Right renal pelvis (tissue), 4 donors: Measurements from ENCODE around the gene DNAH11. TPM values are rescaled to one million over a fixed set of nuclear protein-coding genes. Genes with fewer than 3 reads are reported as not detected.
A peak's percentile ranks its signal among the peaks of the same experiment; 100 is the strongest.
"Not testable (repeated sequence)": the region's sequence is repeated elsewhere in the genome, so short reads cannot be mapped to it uniquely, and the experiment has no call there.

Experiments used
- DNase-seq, 4 donors: peaks; one replicate each; pipeline ENCODE4 v3.0.0-alpha.2; 2013; ENCODE audit warnings: low read depth in 4 of 4, low spot score in 3 of 4, missing footprints in 1 of 4
- polyA plus RNA-seq, 4 donors: library from polyadenylated mRNA; unstranded; fragments of 120-200 nt; gene quantifications; one replicate each; pipeline ENCODE4 v1.2.1, GENCODE V29; 2013; ENCODE audit not compliant: insufficient read length in 4 of 4

The DNAH11 gene
- polyA plus RNA-seq, 4 donors, result 1.5 to 2.4 (median 1.9) TPM

DNA sequence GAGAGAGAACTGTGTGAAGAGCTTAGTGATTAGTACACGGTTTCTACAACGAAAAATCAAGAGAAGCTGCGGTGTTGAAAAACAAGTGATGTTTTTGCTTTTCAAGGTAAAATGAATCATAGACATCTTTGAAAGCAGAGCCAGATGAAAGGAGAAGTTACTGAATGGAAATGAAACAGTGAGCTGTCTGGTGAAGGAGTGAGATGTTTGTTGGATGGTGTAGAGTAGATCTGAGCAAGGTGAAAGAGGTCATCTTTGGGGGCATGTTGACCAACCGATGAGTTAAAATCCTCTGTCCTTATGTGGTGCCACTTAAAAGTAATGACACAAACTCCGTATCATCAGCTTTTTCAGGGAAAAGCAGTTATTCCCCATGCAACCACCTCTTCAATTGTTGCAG, 225.4 kb downstream of the DNAH11 start:
- no peak for DNase-seq

DNA sequence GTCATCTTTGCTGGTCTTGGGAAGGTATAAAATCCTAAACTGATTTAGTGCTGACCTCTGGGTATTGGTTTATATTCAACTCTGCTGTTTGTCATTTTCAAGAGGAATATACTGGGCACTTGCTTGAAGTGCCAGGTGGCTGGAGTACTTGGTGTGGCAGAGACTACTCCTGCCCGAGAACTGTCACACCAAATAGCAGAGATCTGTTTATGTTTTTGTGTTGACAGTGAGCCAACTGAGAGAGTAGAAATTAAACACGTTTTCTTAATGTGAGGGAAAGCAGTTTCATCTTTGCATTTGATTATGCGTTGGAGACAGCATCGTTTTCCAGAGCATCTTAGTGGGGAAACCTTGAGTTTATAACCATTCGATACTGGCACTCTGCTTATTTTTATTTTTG, 228.4 kb downstream of the DNAH11 start:
- no peak for DNase-seq

DNA sequence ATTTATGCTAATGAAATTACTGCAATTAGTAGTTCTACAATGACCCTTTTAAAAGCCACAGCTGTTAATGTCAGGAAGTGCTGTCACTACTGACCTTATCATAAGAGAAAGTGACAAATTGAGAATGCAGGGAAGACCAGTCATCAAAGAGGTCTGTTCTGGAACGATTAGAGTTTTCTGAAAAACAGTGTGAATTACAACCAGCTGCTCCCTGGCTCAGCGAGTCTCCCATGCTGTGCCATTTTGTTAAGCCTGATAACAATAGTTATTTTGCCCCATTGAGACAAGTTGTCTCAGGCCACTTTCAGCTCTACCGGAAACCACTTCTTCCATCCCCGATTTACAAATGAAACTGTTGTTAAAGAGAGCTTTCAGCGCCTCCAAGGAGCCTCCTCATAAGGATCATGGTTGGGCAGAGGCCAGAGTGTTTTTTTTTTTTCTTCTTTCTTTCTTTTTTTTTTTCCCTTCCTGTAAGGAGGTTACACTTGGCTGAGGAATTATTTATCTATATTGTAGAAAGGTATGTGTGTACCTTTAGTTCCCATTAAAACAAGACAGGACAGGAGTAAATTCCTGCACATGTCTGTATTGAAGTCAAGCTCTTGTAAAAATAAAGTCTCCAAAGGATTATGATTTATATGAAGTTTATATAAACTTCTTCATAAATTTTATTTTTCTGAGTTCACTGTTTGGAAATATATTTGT, 229.2 kb downstream of the DNAH11 start:
- no peak for DNase-seq

DNA sequence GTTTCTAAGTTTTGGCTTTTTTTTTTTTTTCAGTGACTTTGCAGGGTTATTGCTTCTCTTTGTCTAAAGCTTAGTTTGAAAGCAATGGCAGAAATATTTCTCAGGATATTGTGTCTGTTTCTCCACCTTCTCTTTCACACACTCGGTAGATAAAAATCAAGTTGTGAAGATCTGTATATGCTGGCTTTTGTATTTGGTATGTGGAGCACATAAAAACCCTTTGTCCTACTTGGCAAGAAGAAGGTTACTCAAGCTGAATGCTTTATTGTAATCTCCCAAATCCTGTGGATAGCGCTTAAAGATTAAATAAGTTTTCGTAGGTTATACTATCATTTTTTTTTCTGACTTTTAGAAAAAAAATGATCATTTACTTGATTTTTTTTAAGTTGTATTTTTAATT, 230.5 kb downstream of the DNAH11 start:
- no peak for DNase-seq

DNA sequence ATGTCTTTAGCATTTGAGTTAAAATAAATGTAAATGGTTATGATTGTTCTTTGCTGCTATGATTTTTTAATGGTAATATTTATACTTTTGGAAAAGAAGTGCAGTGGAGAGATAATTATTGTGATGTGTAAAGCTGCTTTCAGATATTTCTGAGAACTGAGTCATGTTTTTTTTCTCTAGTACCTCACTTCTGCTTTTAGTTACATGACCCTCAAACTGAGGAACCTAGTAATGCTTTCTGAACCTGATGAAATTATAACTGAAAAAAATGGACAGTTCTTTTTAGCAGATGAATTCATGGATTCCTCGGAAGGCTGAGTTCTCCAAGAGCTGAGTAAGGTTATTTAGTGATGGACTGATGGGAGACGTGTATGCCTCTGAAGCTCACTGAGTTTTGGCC, 235.1 kb downstream of the DNAH11 start:
- DNase-seq, result no peak

DNA sequence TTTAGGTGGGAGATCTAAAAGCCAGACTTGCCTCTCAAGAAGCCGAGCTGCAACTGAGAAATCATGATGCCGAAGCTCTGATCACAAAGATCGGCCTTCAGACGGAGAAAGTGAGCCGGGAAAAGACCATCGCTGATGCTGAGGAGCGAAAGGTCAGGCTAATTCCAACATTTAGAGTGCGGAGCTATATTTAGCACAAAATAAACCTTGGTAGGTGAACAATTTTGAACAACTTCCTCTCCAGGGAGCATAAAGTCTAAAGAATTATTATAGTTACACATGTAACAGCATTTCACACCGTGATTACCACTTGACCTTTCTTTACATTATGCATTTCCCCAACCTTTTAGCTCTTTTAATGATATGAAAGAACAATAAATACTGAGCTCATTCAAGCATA, 236.1 kb downstream of the DNAH11 start:
- DNase-seq, result no peak

DNA sequence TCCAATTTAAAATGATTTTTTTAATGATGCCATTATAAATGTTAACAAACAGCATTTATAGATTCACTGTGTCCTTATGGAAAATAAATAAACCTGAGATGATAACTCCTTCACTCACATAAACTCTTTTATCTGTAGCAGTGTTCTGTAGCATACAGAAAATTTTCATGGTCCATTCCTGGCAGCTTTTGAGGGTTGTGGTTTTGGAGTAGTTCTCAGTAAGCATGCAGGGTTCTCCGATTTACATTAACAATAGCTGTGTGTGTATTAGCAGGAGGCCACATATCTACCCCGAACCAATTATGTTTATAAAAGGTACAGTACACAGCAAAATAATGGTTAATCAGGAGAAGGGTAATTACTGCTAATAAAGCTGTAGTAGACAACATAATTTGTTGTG, 240.2 kb downstream of the DNAH11 start:
- DNase-seq, result no peak

DNA sequence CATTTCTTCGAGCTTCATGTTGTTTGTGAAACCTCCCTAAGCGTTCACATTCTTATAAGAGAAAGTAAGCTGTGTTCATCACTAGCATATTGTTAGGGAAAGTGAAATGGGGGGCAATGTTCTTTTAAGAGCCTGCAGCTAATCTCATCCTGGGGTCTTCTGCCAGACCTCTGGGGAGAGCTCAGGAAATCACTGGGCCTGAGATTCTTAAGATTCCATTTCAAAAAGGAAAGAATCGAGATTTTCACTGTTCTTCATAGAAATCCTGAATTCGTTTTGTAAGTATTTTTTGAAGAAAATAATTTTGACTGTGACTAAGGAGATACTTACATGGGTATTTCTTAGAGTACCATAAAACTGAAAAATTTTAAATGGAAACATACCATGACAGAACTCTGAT, 242.2 kb downstream of the DNAH11 start:
- no peak for DNase-seq

DNA sequence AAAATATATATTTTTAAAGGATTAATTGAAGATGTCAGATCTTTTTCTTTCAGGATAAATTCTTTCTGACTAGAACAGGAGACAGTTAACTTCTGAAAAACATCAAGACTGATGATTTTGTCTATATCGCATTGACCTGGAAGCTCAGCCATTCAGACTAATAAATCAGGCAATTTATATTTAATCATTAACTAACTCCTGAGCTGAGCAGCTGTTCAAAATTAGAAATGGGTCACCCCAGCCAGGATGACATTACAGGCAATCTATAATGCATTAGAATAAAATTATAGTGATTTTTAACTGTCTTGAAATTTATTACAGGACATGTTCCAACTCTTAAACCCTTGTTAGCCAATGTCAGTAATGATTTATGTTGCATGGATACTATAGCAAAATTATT, 263.0 kb downstream of the DNAH11 start:
- DNase-seq, result no peak

DNA sequence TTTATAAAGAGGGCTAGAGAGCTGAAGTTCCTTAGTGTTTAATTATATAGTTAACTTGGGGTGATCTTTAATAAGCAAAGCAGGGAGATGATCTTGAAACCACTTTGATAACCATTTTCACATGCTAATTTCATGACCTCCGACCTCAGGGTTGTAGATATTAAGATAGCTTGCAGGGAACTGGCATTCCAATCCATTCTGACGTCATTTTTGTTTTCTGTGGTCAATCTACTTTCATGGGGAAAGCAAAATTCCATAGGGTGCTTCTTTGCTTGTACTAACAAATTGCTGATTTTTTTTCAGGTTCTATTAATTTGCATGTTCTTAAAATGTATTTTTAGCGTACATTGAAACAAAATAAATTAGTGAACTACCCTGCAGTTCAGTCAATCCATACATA, 263.5 kb downstream of the DNAH11 start:
- no peak for DNase-seq

DNA sequence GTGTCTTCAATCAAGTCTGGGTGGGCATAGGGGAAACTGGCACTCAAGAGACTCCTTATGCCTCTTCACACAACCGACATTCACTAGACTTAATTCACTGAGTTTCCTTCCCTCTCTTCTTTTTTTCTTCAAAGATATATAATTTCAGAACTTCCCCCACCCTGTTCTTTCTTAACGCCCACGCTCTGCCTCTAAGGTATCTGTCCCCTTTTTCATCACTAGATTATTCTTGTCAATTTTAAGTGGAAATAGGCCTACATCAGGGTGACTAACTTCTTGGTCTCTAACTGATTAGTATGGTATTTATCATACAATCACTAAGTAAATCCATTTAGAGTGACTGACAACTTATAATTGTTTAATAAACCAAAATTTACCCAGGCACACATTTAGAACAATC, 276.2 kb downstream of the DNAH11 start:
- no peak for DNase-seq

DNA sequence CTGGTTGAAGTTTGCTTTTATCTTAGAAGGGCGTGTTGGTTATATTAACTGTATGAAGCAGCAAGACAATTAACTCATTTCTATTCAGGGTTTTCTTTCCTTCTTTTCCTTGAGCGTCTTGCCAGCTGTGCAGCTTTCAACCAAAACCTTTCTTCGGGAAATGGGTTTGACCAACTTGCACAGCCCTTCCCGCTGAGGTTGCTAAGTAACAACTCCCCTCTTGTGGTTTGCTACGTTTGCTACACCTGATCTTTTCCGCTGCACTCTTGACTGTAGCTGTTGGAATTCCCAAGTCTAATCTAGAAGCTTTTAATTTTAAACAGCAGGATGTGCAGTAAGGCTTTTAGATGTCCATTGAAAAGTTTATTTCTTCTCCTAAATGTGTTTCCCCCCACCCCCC, 286.0 kb downstream of the DNAH11 start:
- no peak for DNase-seq

DNA sequence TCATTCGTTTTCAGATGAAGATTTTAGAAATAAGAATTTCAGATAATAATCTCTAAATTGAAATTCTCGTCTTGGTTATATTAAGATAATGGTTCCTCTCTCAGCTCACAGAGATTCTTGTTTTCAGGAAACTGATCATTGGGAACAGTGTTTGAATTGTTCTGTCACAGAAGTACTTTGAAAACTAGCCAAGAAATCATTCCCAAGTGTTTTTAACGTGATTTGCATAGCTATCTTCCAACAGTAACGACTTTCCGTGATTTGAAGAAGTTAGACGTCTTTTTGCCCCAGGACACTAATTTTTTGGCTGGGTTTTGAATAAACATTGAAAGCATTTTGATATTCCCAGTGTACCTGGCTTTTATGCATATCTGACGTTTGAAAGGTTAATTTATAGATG, 286.9 kb downstream of the DNAH11 start:
- no peak for DNase-seq

DNA sequence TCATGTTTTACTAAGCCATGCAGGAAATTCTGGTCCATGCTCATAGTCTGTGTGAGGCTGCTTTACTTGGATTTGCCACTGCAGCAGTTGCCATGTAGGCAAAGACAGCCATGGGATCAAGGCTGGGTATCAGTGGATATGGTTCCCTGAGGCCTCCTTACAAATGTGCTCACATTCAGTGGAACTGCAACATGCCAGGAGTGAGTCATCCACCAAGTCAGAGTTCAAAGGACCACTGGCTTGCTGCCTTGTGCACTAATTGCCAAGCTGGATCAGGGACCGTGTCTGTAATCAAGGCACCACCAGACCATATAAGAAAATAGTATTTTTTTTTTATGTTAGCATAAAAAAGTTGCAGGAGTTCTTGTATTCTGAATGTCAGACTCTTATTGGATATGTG, 301.9 kb downstream of the DNAH11 start:
- no peak for DNase-seq

DNA sequence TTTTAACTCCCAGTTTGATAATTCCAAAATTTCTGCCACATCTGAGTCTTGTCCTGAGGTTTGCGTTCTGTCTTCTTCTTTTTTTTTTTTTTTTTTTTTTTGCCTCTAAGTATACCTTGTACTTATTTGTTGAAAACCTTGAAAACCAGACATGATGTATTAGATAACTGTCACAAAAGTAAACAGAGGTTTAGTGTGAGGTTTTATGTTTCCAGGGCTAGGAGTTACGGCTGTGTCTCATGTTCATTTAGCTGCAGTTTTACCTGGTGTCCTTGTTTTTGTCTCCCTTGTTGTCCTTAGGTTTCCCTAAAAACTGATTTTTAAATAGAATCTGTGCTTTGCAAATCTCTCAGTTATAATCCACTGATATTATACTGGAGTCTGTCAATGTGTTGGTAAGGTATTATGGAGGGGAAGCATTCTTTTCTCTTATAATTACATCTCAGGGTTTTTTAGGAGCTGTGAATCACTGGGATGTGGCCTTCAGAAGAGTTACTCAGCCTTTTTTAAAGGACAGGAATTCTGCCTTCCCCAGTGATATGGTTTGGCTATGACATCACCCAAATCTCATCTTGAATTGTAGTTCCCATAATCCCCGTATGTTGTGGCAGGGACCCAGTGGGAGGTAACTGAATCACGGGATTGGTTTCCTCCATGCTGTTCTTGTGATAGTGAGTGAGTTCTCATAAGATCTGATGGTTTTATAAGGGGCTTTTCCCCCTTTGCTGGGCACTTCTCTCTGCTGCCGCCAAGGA, 307.9 kb downstream of the DNAH11 start:
- peak in 1 of 4 donors; percentile 8 for DNase-seq

DNA sequence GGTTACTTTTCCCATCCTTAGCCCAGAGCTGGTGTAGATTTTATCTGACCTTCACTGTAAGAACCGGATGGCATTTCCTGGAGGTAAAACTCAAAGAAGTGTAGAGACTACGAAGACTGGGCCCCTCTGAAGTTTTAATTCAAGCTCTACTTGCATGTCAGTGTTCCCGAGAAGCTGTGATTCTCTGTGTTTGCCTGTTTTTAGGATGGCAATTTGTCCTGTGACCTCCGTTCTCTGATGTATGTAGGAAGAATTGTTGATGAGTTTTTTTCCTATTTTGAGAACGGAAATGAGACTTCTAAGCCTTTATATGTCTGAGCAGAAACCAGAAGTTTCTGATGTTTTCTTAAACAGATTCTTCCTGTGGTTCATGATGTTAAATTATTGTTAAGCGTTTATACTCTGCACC, 308.7 kb downstream of the DNAH11 start:
- DNase-seq, result no peak

DNA sequence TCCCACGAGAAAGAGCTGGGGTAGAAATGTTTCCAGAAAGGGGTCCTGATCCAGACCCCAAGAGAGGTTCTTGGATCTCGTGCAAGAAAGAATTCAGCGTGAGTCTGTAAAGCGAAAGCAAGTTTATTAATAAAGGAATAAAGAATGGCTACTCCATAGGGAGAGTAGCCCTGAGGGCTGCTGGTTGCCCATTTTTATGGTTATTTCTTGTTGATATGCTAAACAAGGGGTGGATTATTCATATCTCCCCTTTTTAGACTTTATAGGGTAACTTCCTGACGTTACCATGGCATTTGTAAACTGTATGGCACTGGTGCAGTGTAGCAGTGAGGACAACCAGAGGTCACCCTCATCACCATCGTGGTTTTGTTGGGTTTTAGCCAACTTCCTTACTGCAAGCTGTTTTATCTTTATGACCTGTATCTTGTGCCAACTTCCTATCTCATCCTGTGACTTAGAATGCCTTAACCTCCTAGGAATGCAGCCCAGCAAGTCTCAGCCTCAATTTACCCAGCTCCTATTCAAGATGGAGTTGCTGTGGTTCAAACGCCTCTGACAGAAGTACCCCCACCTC, 322.9 kb downstream of the DNAH11 start:
- DNase-seq, result not testable (repeated sequence)

DNA sequence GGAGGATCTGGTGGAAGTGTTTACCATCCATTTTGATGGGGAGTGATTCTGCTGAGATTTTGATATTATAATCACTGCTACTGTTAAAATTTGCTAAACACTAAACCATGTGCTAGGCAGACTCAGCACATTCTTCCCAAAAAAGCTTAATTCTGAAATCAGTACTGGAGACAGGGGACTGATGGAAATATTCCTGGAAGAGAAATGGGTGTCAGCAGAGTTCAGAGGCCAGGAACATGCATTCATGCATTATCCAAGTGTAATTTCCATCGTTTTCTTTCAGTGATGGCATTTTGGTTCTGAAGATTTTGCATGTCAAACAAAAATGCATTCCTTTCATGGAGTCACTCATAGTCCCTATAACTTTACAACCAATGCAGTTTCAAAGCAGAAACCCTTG, 323.9 kb downstream of the DNAH11 start:
- DNase-seq, result no peak

DNA sequence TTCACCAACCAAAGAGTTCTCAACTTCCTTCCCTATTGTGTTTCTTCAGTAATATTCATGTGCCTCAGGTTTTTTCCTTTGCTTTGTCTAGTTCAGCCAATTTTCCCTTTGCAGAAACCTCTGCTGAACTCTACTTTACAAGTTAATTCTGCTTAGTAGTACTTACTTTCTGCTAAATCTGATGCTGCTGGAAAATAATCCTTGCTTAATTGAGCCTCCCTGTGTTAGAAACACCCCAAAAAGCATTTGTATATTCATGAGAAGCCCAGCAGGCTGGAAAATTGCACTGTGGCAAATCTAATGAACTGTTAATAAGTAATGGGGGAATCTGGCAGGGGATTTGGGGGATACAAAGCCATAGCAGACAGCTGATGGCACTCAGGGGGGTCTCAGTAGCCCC, 324.4 kb downstream of the DNAH11 start:
- no peak for DNase-seq

DNA sequence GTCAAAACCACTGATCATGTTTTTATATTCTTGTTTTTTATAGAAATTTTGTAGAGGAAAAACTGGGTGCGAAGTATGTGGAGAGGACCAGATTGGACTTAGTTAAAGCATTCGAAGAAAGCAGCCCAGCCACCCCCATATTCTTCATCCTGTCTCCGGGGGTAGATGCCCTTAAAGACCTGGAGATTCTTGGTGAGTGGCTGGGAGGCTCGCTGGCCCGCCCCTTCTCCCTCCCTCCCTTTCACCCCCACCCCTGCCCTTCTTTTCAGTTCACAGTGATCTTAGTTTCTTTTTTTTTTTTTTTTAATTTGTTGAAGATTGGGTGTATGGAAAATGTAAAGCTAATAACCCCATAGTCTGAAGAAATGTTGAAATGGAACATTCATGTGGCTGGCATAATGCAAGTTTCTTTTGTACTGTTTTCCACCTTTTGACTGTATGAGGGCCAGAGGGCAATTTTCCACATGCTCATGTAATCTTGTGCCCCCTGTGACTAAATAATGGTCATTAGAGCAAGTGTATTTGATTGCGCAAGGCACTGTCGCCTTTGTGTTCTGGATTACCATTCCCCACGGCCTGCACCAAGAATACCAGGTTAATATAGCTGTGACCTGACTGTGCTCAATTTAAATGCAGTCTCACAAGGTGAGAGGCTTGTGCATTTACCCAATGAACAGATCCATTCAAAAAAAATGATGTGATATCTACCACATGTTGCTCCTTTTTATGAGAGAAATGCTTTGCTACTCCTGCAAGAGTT, 325.2 kb downstream of the DNAH11 start:
- no peak for DNase-seq

DNA sequence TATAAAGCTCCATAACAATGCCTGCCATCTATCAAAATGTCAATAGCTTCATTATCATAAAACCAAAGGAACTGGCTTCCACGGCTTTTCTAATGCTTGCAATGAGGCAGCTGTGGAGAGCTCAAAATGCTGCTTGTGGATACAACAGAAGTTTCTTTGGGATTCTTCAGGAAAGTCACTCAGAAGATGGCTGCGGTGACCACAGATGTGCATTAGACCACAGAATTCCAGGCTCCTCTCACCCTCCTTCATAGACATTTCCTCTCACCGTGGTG, 325.7 kb downstream of the DNAH11 start:
- DNase-seq, result no peak
